ENCODE measurements around the gene FBXW7.

FBXW7 gene

DNA sequence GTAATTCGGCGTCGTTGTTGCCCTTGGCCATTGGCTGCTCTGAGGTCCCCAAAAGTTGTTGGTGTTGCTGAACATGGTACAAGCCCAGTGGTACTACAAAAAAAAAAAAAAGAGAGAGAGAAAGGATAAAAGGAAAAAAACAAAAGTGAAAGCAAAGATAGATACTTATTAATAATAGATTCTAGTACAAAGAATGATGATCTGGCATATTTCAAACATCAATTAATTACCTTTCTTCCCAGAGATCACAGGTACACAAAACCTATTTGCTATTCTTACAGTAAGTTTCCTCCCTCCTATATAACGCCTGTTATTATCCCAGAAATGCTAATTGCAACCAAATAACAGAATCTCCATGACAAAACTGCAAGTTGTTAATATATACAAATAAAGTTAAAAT is 188.9 kb downstream of the FBXW7 start:
- CTCF ChIA-PET, result no interaction called here
- POLR2A ChIA-PET, result no interaction called here
- no peak for TF ChIP-seq CTCF (IDR thresholded peaks at IDR 0.05; ENCODE audit: insufficient read depth, low read length, missing control alignments)
- H3K4me3 ChIP-seq (ENCODE audit: low read depth, low read length), result no peak overlapping the region
- no peak for DNase-seq (ENCODE audit: low read depth, low spot score)

DNA sequence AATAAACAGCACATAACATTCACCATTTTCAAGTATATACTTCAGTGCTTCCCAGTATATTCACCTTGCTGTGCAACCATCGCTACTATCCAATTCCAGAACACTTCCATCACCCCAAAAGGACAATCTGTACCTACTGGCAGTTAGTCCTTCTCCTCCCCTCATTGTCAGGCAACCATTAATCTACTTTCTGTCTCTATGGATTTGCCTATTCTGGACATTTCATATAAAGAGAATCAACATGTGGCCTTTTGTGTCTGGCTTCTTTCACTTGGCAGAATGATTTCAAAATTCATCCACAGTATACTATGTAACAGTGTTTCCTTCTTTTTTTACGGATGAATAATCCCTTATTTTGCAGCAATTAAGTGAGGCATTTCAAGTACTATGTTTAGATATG is 189.4 kb downstream of the FBXW7 start:
- no peak overlapping the region for H3K4me3 ChIP-seq (ENCODE audit: low read depth, low read length)
- no peak for DNase-seq (ENCODE audit: low read depth, low spot score)
- TF ChIP-seq CTCF (IDR thresholded peaks at IDR 0.05; ENCODE audit: insufficient read depth, low read length, missing control alignments), result no peak
- POLR2A ChIA-PET, result no interaction called here
- CTCF ChIA-PET, result no interaction called here

GRCh38 chr4:152344001-152344400 is 191.9 kb downstream of the FBXW7 start:
- CTCF ChIA-PET, result no interaction called here
- no peak for DNase-seq (ENCODE audit: low read depth, low spot score)
- TF ChIP-seq CTCF (IDR thresholded peaks at IDR 0.05; ENCODE audit: insufficient read depth, low read length, missing control alignments), result no peak
- POLR2A ChIA-PET, result no interaction called here
- H3K4me3 ChIP-seq (ENCODE audit: low read depth, low read length), result no peak overlapping the region

- TF ChIP-seq CTCF (IDR thresholded peaks at IDR 0.05; ENCODE audit: insufficient read depth, low read length, missing control alignments), result no peak
- H3K4me3 ChIP-seq (ENCODE audit: low read depth, low read length), result no peak overlapping the region
- POLR2A ChIA-PET, result no interaction called here
- DNase-seq (ENCODE audit: low read depth, low spot score), result no peak
- CTCF ChIA-PET, result no interaction called here
These were observed 193.6 kb downstream of the FBXW7 start for GRCh38 chr4:152342293-152342692.

- TF ChIP-seq CTCF (IDR thresholded peaks at IDR 0.05; ENCODE audit: insufficient read depth, low read length, missing control alignments), result no peak
- no peak for DNase-seq (ENCODE audit: low read depth, low spot score)
- ChIA-PET POLR2A (no interaction called here), CTCF (no interaction called here)
- H3K4me3 ChIP-seq (ENCODE audit: low read depth, low read length), result no peak overlapping the region
These were observed 195.1 kb downstream of the FBXW7 start for GRCh38 chr4:152340818-152341217.

GRCh38 chr4:152339576-152339975 is 196.3 kb downstream of the FBXW7 start:
- H3K4me3 ChIP-seq (ENCODE audit: low read depth, low read length), result no peak overlapping the region
- POLR2A ChIA-PET, result interaction anchor here (0.9 kb wide), 1 partner anchor 578 kb away, joined by 3 read pairs; no protein-coding TSS in a partner anchor
- no peak for TF ChIP-seq CTCF (IDR thresholded peaks at IDR 0.05; ENCODE audit: insufficient read depth, low read length, missing control alignments)
- CTCF ChIA-PET, result no interaction called here
- DNase-seq (ENCODE audit: low read depth, low spot score), result no peak

All from AG04449 (cell line).